Measurements from ENCODE around the gene NEIL1.
"Not testable (repeated sequence)": the region's sequence is repeated elsewhere in the genome, so short reads cannot be mapped to it uniquely, and the experiment has no call there.

The NEIL1 gene

DNA sequence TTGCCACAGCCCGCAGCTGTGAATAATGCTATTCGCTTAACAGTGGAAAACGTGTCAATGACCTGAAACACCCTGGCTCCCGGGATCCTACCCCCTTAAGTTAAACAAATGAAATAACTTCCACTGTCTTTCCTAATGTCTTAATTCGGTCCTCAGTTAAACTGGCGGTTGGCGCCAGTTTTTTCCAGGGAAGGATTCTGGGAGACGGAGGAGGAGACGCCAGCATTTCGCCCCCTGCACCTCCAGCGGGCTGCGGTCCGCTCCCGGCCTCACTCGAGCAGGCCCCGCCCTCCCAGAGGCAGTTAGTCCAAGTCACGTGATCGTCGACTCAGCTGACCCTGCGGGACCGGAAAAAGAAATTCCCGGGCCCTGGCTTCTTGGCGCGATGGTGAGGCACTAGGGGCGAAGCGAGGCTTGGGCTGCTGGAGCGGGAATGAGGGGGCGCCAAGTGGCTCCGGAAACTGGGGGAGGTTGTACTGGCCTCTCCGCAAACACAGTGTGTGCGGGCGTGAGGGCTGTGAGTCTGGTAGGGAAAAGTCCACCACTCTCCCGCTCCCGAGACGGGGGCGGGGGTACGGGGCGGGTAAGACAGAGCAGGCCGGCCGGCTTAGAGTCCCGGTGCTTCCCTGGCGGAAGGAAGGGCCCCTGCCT lies 11.0 kb upstream of the NEIL1 start, which contains the start of gene COMMD4:
COMMD4 (plus strand) TSS at position 359 of the 651 bp plus-strand sequence; CDS start at position 386, 27 bp downstream.
- H3K4me3 ChIP-seq (ENCODE audit: control insufficient read depth, low read depth, low read length) = peak within 1 kb of the TSS; percentile 81
- TF ChIP-seq, protein P1, sequence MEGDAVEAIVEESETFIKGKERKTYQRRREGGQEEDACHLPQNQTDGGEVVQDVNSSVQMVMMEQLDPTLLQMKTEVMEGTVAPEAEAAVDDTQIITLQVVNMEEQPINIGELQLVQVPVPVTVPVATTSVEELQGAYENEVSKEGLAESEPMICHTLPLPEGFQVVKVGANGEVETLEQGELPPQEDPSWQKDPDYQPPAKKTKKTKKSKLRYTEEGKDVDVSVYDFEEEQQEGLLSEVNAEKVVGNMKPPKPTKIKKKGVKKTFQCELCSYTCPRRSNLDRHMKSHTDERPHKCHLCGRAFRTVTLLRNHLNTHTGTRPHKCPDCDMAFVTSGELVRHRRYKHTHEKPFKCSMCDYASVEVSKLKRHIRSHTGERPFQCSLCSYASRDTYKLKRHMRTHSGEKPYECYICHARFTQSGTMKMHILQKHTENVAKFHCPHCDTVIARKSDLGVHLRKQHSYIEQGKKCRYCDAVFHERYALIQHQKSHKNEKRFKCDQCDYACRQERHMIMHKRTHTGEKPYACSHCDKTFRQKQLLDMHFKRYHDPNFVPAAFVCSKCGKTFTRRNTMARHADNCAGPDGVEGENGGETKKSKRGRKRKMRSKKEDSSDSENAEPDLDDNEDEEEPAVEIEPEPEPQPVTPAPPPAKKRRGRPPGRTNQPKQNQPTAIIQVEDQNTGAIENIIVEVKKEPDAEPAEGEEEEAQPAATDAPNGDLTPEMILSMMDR (IDR thresholded peaks at IDR 0.05; ENCODE audit: control insufficient read depth, insufficient read depth, low read depth, low read length, missing control alignments) = no peak
- DNase-seq (ENCODE audit: low read depth) = peak; percentile 76

DNA sequence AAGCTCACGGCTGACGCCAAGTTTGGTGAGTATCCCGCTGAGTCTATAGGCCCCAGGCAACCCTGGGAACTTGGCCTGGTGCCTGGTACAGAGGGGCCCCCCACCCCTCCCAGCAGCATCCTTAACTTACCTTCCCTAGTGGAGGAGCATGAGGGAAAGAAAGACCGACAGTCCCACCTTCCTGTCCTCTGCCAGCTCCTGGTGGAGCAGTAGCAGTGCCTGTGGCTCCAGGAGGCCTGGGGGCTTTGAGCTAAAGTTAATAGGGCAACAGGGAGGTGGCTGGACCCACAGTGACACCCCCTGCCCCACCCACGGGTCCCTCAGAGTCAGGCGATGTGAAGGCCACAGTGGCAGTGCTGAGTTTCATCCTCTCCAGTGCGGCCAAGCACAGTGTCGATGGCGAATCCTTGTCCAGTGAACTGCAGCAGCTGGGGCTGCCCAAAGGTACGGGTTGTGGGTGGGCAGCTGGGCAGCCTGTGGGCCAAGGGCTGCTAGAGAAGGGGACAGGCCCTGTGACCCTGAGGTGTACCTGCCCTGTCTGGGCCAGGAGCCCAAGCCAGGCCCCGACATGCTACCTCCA lies 8.1 kb upstream of the NEIL1 start:
- H3K4me3 ChIP-seq (ENCODE audit: control insufficient read depth, low read depth, low read length) = no peak overlapping the region
- DNase-seq (ENCODE audit: low read depth) = no peak
- TF ChIP-seq, protein P1 (IDR thresholded peaks at IDR 0.05; ENCODE audit: control insufficient read depth, insufficient read depth, low read depth, low read length, missing control alignments) = no peak

DNA sequence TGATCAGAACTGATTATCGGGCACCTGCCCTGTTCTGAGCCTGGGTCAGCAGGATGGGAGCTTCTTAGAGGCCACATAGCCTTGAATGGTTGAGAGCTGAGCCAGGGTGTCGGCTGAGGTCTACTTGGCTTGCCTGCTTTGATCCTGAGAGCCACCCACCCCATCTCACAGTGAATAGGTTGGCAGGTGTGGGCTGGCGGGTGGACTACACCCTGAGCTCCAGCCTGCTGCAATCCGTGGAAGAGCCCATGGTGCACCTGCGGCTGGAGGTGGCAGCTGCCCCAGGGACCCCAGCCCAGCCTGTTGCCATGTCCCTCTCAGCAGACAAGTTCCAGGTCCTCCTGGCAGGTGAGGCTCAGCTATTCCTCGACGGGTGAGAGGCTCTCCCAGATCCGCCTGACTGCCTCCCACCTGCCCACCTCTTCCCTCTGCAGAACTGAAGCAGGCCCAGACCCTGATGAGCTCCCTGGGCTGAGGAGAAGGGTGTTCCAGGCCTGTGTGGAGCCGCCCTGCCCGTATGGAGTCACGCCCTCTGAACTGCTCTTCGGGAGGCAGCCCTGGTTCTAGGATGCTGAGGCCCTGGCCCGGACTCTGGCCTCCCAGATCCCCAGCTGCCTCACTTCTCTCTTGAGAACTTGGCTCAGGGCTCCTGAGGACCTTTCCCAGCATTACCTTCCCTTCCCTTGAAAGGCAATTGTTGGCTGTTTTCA lies 7.2 kb upstream of the NEIL1 start:
- H3K4me3 ChIP-seq (ENCODE audit: control insufficient read depth, low read depth, low read length) = no peak overlapping the region
- DNase-seq (ENCODE audit: low read depth) = no peak
- TF ChIP-seq, protein P1 (IDR thresholded peaks at IDR 0.05; ENCODE audit: control insufficient read depth, insufficient read depth, low read depth, low read length, missing control alignments) = no peak

DNA sequence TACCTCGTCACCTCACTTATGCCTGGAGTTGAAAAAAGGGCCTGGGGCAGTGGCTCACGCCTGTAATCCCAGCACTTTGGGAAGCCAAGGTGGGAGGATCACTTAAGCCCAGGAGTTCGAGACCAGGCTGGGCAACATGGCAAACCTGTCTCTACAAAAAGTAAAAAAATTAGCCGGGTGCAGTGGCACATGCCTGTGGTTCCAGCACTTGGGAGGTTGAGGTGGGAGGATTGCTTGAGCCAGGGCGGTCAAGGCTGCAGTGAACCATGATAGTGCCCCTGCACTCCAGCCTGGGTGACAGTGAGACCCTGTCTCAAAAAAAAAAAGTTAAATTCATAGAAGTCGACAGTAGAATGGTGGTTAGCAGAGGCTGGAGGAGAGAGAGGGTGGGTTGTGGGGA lies 4.6 kb upstream of the NEIL1 start:
- TF ChIP-seq, protein P1 (IDR thresholded peaks at IDR 0.05; ENCODE audit: control insufficient read depth, insufficient read depth, low read depth, low read length, missing control alignments) = no peak
- no peak for DNase-seq (ENCODE audit: low read depth)
- no peak overlapping the region for H3K4me3 ChIP-seq (ENCODE audit: control insufficient read depth, low read depth, low read length)

DNA sequence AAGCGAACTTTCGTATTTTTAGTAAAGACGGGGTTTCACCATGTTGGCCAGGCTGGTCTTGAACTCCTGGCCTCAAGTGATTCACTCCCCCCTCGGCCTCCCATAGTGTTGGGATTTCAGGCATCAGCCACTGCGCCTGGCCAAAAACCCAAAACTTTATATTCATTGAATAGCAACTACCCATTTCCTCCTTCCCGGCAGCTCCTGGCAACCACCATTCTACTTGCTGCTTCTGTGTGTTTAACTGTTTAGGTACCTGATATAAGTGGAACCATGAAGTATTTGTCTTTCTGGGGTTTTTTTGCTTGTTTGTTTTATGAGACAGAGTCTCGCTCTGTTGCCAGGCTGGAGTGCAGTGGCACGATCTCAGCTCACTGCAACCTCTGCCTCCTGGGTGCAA lies 2.9 kb upstream of the NEIL1 start:
- not testable (repeated sequence) for DNase-seq (ENCODE audit: low read depth)

DNA sequence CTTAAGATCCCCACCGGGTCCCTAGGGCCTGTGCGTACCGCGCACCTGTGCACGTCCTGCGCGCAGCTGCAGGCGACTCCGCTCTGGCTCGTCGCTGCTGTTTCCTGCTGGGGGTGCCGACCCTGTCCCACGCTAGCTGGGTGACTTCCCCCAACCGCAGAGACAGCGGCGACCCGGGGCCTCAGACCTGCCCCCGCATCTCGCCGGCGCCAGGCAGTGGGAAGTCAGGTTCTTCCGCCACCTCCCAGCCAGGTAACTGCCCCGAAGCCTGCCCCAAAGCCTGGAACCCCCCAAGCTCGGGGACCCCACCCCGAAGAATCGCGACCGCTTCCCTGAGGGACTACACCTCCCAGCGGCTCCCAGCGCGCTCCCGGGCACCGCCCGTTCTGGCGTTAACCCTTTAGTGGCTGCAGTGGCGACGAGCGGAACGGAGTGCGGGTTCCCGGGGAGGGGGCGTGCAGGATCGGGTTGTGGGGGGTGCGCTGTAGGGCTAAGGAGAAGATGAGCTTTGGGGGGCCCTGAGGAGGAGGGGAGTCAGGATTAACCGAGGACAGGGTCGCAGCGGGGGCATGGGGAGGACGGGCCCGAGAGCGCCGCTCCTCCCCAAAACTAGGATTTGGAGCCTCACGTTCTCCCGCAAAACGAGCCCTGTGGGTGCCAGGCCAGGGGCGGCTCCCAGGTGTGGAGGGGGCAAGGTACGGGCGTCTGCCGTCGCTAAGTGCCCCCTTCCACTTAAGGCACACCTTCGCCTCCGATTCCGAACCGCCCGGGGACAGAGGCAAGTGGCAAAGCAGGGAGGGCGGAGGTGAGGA lies 589 bp downstream of the NEIL1 start:
- peak overlapping the region; percentile 70 for H3K4me3 ChIP-seq (ENCODE audit: control insufficient read depth, low read depth, low read length)
- TF ChIP-seq, protein P1 (IDR thresholded peaks at IDR 0.05; ENCODE audit: control insufficient read depth, insufficient read depth, low read depth, low read length, missing control alignments) = no peak

More for the DNA sequence above, 2.9 kb upstream of the NEIL1 start:
- not testable (repeated sequence) for H3K4me3 ChIP-seq (ENCODE audit: control insufficient read depth, low read depth, low read length)

More for the DNA sequence above, 589 bp downstream of the NEIL1 start:
- DNase-seq (ENCODE audit: low read depth) = no peak

Data from AG09309 (cell line).